GM21447 (cell line): Measurements from ENCODE around the gene ITGA3.
"Not testable (repeated sequence)": the region's sequence is repeated elsewhere in the genome, so short reads cannot be mapped to it uniquely, and the experiment has no call there.

Source experiments
- ATAC-seq: cut with Tn5 transposase; IDR thresholded peaks from one replicate; pipeline ENCODE4 v1.9.1; 2021; ENCODE audit not compliant: unreplicated experiment

The ITGA3 gene

DNA sequence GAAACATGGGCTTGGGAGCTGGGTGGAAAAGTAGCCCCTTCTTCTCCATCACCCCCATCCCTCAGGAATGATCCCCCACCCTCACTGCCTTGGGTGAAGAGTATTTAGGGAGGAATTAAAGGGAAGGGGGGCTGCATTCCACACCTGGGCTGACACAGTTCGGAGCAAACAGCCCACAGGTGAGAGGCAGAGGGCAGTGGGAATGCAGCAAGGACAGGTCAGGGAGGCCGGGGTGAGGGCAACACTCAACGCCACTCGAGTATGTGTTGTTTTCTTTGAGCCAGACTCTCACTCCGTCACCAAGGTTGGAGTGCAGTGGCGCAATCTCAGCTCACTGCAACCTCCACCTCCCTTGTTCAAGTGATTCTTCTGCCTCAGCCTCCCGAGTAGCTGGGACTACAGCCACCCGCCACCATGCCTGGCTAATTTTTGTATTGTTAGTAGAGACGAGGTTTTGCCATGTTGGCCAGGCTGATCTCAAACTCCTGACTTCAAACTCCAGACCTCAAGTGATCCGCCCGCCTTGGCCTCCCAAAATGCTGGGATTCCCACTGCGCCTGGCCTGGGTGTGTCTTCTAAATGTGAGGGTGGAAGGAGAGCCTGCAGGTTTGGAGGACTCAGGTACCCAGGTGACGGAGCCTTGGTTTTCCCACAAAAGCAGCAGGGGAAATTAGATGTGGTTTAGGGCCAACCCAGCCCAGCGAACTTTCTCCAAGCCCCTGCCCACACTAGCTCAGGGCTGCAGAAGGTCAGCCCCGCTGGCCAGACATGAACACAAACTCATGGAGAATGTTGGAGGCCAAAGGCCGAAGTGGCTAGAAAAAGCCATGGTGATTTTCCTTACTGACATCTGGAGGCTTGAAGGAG, 21.2 kb upstream of the ITGA3 start:
- ATAC-seq = no peak

DNA sequence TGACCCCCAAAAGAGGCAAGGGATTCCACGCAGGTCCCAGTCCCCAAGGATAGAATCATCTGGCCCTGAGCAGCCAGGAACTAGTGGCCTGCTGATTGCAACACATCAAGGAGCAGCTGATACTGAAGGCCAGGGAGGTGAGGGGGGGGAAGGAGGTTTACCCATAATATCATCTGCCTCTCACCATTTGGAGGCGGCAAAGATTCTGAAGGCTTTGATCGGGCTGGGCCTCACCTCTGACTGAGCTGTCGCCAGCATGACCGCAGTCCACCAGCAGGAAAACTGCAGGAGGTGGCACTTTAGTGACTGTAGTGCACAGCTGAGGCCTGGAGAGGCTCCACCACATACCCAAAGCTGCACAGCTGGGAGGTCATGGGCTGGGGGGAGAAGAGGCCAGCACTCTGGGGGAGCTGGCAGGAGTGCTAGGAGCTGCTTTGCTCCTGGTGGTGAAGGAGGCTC, 20.5 kb upstream of the ITGA3 start:
- ATAC-seq = no peak

DNA sequence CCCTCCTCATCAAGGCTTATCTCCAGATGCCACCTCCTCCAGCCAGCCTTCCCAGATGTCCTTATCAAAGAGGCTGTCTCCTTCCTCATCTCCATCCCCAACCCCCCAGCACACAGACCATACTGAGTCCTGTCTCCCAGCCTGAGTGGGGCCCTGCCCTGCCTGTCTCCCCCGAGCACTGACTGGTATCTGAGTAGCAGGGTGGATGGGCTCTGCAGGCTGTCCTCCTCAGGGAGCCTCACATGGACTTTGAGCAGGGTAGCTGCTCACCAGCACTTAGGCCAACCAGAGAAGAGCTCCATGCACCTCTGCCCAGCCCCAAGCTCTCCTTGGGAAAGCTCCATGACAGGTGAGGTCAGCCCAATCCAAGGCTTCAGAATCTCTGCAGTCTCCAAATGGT, 20.0 kb upstream of the ITGA3 start:
- ATAC-seq = no peak

DNA sequence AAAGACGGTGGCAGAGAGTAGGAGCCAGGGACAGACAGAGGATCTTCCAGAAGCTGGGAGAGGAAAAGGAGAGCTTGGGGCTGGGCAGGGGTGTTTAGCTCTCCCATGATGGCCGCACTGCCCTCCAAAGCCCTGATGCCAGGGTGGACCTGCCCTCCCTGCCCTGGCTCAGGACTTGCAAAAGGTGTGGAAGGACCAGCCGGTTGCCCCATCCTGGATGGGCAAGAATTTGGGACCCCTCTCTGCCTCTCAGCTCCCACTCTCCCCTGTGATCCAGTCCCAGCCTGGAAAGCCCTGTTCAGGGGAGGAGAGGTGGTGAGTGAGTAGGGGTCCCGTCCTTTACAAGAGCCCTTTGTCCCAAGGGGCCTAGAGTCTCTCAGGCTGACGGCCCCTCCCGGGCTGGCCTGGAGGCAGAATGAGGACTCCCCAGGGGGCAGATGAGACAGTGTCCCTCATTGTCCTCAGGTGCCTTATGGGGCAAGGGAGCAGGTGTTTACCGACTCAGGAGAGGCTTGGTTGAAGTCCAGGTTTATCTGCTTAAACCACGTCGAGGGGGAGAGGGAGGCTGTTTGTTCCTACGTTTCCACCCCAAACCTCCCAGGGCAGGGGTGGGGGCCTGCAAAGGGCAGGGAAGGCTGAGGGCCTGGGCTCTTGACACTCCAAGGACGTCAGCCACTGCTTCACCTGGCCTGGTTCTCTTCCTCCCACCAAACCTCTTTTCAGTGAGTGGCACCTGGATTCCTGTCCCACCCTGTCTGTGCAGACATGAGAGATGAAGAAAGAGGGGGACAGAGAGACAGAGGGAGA, 19.3 kb upstream of the ITGA3 start:
- ATAC-seq = no peak

DNA sequence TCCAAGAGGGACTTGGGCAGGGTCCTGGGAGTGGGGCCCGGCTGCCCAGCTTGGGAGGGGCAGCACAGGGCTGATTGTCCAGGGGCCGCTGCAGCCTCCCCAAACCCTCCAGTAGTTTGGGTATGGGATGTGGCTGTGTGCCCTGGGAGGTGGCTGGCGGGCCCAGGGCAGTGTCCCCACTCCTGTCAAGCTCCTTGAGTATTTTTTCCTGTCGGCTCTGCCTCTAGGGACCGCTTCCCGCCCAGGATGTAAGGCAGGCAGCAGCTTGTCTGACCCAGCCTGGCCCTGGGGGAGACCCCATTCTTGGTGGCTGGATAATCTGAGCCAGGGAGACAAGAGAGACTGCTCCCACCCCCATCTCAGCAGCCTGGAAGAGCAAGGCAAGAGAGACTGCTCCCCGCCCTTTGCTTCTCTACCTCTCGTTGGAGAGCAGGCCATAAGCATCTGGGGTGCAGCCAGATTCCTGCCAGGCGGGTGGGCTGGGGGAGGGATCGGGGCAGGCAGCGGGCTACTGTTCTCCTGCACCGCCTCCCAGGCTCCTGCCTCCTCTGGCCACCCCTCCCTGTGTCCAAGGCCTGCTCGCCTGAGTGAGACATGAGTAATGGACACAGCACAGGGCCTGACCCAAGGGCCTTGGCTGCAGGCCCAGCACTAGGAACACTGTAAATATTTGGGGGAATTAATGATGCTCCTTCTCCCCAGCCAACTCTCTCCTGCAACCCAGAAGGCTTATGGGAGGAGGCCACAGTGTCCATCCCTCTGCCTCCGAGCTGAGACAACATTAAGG, 18.4 kb upstream of the ITGA3 start:
- ATAC-seq = no peak

DNA sequence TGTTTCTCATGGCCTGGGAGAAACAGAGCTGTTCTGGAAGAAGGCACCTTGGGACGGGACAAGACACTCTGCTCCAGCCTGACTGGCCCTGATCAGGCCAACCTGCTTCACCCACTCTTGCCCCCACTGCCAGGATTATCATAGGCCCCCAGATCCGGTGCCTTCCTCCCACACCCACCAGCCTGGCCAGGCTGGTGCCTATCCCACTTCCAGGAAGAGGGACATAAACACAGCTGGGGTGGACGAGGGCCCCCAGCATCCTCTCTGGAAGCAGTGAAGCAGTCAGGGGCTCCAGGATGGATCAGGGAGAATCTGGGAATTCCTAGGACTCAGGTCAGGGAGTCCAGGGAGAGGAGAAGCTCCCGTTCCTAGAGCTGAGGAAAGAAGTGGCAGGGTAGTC, 16.9 kb upstream of the ITGA3 start:
- no peak for ATAC-seq

DNA sequence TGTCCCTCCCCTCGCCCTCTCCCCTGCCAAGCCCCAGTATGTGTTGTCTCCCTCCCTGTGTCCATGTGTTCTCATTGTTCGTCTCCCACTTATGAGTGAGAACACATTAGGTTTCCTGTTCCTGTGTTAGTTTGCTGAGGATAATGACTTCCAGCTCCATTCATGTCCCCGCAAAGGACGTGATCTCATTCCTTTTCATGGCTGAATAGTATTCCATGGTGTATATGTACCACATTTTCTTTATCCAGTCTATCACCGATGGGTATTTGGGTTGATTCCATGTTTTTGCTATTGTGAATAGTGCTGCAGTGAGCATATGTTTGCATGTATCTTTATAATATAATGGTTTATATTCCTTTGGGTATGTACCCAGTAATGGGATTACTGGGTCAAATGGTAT, 15.4 kb upstream of the ITGA3 start:
- ATAC-seq = not testable (repeated sequence)

DNA sequence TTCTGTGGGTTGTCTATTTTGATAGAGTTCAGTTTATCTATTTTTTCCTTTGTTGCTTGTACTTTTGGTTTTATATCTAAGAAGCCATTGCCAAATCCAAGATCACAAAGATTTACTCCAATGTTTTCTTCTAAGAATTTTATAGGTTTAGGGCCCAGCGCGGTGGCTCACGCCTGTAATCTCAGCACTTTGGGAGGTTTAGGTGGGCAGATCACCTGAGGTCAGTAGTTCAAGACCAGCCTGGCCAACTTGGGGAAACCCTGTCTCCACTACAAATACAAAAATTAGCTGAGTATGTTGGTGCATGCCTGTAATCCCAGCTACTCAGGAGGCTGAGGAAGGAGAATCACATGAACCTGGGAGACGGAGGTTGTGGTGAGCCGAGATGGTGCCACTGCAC, 13.7 kb upstream of the ITGA3 start:
- ATAC-seq = no peak

DNA sequence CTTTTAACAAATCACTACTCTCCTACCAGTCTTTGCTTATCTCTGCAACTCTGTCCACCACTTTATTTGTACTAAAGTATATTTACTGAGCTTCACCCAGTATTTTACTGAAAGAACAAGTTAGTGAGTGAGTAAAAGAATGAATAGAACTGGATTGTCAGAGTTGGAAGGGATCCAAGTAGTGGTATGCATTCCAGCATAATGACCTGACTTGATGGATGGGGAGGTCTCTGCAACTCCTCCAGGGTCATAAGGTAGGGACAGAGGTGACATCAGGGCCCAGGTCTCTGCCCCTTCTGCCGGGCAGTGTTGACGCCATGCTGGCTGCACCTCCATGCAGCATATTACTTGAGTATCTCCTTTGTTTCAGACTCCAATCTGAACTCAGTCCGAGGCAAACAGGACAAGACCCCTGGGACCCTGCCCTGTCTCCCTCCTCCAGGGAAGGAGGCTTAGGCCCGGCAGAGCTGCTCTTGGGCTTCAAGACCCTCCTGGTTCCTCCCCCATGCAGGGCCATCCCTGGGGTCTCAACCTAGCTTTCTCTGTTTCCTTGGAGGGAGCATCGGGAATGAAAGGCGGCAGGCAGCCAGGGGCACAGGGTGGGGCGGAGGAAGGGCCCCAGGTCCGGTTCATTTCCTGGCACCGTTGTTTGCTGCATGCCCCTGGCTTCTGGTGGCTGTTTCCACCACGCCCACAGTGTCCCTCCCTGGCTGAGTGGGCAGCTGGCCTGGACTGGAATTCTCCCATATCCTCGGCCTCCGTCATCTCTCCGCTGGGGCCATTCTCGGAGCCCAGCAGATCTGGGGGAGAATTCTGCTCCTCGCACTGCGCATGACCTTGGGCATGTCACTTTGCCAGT, 12.4 kb upstream of the ITGA3 start:
- ATAC-seq = no peak

DNA sequence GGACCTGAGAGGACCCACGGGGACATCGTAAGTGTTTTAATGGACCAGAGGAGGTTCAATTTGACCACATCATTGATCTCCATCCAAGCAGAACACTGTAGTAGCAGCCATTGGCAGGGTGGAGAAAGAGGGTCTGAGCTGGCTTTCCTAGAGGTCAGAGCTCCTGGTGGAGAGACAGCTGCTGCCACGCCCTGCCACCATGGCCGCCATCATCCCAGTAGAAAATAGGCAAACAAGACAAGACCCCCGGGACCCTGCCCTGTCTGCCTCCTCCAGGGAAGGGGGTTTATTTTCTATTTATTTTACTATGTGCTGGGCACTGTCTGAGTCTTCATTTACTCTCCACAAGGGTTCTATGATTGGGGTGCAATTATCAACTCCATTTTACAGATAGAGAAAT, 11.4 kb upstream of the ITGA3 start:
- no peak for ATAC-seq

DNA sequence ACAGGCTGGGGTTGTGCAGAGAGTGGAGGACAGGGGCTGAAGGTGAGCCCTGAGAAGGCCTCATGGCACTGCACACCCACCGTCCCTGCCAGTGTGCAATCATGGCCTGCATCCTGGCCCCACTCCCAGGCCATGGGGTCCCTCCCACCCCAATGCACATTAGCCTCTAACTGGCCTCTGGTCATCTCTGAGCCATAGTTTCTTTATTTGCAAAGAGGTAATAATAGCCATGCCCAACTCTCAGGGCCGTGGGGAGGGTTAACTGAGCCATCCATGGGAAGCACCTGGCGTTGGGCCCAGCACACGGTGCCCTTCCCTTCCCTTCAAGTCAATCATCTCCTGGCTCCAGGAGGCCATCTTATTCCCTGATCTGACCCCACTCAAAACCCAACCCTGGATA, 10.8 kb upstream of the ITGA3 start:
- no peak for ATAC-seq

DNA sequence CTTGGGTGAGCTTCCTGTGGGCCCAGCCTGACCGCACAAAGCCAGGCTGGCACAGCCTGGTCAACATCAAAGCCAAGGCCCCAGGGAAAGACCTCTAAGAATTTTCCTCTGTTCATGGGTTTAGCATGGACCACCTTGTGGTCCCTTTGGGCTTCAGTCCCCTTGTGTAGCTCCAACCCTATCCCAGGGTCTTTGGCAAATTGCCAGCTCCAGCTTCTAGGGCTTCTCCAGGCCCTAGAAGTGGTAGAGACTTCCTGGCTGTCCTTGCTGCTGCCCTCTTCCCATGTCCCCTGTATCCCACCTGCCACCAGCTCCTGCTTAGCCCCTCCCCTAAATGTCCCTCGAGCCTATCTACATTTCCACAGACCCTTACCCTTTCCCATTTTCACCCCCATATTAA, 9.7 kb upstream of the ITGA3 start:
- ATAC-seq = no peak

DNA sequence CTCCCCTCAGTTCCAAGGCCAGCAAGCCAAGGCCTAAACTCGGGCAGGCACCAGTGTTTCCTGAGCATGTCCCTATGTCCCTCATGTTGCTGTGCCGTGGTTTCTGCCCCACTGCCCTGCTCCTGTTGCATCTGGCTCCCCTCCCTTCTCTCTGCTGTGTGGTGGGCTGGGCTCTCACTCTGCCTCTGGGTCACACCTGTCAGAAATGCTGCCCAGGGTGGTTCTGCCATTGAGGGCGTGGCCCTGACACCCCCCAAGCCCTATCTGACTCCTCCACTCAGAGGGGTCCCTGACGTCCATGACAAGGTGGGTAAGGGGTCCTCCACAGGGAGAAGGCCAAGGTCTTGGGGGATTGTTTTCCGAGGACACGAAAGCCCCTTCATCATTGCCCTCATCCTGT, 9.2 kb upstream of the ITGA3 start:
- no peak for ATAC-seq

DNA sequence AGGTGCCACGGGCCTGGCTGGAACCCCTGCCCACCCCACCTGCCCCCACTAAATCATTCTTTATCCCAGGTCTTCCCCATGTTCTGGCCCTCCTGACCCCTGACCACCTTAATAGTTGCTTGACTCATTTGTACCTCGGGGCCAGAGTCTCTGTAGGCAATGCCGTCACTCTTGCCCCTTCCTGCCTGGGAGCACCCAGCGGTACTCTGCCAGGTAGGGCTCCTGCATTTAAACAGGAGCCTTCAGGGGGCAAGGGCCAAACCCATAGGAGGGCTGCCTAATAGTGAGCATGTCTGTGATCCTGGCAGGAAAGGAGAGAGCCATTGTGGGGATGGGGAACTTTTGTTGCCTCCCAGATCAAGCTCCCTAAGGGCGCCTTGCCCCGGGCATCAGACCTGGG, 8.8 kb upstream of the ITGA3 start:
- ATAC-seq = no peak

DNA sequence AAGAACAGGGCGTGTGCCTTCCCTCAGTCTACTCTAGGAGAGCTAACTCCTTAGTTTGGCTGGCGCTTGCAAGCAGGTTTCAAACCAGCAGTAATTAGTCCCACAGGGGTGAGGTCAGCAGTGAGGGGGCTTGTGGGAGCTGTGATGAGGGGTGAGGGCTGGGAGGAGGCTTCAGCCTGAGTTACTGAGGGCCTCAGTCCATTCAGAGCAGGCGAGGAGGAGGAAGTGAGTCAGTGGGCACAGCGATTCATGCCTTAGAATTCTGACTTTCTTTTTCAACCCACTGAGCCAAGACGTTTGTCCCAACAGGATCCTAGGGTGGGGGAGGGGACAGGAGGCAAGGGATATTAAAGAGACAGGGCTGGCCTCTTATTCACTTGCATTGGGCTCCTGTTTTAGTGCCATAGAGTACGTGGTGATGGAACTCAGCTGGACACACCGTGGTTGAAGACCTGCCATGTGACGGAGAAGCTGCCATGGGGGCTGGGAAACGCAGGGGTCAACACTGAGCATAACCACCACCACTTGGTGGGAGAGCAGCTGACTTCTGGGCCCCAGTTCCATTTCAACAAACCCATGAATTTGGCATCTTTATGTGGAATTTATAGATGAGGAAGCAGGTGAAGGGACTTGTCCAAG, 8.3 kb upstream of the ITGA3 start:
- ATAC-seq = no peak

DNA sequence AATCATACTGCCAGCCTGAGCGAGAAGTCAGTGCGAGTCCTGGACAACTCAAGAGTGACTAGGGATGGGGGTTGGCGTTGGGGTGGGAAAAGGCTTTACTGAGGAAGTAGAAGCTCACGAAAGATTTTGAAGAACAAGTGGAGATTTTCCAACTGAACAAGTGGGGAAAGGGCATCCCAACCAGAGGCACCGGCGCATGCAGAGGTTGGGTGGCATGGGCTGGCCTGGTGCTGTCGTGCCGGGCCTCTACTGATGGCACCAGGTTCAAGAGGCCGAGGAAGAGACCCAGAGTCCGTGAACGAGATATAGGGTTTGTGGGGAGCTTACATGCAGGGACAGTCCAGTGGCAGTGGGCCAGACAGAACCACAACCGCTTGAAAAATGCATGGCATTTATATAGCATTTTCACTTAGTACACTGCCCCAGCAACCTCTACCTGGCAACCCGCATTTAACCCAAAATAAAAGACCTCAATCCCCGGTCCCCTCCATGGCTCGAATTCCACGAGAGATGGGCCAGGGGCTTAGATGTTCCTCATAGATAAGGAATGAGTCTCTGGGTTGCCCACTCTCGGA, 7.7 kb upstream of the ITGA3 start:
- no peak for ATAC-seq

DNA sequence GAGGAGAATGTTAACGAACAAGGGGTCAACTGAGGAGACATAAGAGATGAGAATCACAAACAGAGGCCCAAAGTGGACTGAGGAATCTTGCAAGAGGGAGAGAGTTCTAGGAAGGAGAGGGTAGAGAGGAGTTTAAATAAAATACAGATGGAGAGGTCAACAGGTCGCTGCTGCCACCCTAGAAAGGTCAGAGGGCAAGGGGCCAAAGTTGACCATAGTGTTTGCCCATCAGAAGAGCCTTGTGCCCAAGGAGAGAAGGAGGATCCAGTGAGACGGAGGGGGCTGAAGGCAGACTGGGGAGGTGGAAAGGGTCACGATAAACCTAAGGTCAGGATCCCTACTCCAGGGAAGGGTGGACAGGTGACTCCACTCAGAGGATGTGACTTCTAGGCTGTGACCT, 6.9 kb upstream of the ITGA3 start:
- ATAC-seq = no peak

DNA sequence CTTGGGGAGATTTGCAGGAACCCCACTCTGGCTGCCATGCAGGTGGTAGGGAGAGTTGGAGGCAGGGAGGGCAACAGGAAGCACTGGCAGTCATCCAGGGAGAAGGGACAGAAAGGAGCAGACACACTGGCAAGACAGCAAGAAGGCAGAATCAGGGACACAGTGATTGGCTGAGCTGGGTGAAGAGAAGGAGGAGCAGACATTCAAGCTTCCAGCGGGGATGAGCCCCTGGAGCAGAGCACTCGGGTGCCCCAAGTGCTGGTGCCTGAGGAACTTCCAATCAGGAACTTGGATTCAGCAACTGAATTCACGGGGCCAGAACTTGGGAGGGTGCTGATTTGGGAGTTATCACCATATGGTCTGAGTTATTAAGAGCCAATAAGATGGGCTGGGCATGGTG, 6.3 kb upstream of the ITGA3 start:
- no peak for ATAC-seq

DNA sequence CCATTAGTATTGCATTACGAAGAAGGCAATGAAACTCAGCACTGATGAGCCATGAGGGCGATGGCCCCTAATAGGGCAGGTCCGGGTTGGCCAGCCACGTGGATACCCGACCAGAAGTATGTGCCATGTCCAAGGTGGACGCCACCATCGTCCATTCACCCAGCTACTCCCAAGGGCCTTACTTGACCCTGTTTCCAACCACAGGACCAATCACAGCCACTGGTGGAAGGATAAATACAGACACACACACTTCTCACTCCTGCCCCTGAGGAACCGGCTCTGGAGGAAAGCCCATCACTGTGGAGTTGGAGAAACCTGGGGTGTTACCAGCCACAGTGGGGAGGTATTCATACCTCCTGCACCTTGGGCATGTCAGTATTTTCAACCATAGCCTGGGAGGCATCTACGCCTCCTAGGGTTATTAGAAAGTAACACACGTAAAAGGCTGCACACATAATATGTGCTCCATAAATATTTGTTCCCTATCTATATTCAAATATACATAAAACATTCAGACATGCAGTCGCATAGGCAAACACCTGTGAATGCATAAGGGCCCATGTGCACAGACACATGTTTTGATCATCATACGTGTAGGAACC, 5.4 kb upstream of the ITGA3 start:
- no peak for ATAC-seq
